ENCODE measurements around the gene CHRND.

Gene CHRND

DNA sequence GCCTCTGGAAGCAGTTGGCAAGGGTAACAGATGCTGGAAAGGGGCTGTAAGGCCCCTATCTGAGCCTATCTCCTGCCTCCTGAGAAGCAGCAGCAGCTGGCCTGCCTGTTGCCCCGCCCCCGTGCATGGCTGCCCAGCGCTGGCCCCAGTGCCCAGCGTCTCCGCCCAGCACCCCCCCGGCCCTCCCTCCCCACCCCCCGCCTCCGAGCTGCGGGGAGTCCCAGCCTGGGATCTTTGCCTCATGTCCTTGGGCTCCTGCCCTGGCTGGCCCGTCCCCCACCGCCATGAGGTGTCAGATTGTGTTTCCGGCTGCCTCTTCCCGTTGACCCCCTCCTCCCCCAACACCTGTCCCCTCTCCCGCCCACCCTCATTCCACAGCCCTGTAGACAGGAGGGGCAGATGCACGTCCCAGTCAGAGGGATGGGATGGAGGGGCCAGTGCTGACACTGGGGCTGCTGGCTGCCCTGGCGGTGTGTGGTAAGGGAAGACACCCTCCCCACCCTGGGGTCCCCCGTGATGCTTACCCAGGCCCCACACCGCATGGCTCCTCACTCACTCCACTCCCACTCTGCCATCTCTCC is at the start of gene CHRND:
Gene CHRND (plus strand): TSS at position 370 of the 581 bp plus-strand sequence. CDS start 56 bp downstream, at position 426.
- no peak for DNase-seq

DNA sequence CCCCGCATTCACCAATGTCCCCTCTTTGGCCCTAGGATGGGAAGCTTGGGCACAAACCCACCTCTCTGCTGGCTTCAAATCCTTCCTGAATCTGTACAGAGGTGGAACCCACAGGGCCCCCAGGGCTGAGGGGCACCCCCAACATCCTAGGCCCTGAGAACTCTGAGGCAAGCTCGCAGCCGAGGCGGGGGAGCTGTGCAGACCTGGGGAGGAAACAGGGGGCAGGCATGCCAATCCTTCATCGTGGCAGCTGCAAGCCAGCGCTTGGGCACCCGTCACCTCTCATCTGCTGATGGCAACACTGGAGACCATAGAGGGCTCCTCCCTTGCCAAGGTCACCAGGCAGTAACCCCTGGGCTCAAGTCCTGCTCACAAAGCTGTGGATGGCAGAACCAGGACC is 49.2 kb upstream of the CHRND start:
- no peak for DNase-seq

DNA sequence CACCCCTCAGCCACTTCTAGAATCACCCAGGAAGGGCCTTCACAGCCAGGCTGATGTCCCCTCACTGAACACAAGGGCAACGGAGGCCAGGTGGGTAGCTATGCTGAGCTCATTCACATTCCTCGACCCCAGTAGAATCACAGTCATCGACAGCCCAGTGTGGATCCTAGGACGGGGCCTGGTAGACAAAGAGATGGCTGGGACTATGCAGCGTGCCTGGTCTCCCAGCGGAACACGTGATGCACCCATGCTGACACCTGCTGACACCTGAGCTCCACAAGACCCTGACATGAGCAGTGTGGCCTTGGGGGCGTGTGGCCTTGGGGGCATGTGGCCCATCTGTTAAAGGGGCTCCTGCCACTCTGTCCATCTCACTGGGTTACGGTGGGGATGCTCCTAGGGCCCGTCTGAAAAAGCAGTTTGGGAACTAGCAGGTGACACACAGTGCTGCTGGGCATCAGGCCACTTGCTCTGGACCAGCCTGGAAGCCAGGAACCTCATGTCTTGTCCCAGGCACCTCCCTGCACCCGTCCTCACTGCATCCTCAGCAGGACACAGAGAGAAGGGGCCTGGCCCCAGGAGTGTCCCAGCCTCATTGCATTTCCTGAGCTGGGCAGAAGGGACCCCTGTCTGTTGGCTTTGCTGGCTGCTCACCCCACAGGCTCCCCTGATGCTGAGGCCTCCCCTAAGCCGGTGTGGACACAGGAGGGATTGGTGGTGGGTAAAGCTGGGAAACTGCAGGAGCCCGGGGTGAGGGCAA is 48.0 kb upstream of the CHRND start:
- DNase-seq = no peak

DNA sequence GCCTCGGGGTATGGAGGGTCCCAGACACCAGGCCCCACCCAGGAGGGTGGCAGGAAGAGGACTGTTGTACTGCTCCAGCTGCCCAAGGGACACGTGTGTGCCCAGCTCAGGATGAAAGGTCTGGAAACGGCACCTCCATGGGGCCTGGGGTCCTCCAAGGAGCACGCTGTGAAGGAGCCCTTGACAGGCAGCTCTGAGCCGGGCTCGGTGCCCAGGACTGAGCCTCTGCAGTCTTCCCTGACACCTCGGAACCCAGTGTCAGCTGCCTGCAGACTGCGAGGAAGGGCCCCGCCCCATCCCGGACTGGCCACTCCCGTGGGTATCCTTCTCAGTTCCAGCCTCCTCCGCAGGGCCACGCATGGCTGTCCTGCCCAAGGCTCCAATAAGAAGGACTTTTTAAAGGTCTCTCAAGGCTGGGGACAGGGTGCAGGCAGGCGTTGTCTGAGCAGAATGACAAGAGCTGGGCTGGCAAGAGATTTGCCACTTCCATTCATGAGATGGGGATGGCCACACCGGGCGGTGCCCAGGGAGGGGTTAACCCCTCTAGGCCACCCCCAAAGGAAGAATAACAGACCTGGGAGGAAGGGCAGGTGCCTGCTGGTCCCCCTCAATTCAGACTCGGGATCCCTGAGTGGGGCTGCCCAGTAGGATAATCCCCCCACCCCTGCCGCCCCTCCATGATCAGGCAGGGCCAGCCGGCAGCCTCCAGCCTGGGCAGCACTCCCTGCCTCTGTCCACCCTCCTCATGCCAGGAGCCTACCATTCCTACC is 47.2 kb upstream of the CHRND start:
- DNase-seq = no peak

DNA sequence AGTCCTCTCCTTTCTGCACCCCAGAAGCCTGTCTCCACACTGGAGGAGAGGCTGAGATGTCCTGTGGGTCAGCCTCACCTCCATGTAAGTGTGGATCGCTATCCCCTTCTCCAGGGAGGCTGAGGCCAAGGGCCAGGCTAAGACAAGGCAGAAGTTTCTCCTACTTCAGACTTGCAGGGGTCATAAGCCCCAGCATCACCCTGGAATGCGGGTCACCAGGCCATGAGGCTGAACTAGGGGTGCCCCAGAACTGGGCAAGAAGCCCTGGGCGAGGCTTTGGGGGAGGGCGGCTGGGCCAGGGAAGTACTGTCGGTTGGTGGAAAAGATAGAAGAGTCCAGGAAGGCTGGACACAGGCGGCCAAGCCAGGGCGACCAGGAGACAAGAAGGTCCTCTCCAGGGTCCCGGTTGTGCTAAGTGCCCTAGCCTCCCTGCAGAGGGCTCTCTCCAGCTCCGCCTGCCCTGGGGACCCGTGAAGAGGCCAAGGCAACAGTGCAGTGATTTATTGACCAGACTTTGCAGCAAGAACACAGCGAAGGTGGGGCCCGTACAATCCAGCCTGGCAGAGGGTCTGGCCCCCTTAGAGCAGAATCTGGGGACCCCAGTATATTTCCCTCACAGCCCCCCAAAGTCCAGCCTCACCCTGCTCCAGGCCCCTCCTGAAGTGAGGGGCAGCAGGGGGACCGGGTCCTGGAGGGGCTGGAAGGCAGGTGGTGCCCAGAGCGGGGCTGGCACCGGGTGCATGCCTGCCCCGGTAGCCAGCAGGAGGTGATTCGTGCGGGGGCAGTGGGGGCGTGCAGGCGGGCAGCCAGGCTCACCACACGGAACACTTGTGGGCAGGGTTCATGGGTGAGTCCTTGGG is 46.4 kb upstream of the CHRND start:
- DNase-seq = no peak

DNA sequence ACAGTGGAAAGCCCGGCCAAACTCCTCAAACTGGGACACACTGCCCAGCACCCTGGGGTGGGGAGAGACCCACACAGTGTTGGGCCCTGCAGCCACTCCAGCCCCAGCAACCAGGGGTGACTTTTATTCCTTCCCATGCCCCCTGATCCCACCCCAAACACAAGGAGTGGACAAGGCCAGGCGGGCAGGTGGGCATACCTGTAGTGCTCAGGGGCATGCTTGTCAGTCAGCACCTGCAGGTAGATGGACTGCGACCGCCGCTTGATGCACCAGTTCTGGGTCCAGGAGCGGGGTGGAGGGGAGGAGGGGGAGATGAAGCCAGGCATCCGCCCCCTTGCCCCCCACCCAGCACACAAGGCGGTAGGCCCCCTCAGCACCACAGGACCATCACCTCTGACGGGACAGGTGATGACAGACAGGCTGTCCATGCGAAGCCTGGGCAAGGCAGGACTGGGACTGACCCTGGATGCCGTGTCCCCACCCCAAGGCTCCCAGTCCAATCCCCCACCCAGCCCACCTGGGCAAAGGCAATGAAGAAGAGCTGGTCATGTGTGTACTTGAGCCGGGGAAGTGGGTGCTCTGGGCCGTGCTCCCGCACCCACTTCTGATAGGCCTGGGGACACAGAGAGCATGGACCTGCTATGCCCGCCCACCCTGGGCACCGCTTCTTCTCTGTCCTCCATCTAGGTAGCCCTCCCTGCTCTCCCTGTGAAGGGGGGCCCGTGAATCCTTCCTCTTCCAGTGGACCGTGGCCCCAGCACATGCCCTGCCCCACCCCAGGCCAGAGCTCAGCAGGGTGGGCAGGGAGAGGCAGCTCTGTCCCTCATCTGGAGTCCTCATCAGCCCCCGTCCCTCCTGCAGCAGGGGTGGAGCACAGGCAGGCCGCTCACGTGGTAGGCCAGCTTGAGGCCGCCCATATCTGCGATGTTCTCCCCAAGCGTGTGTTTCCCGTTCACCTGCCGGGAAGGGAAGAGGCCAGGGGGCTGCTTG is 45.5 kb upstream of the CHRND start:
- no peak for DNase-seq

DNA sequence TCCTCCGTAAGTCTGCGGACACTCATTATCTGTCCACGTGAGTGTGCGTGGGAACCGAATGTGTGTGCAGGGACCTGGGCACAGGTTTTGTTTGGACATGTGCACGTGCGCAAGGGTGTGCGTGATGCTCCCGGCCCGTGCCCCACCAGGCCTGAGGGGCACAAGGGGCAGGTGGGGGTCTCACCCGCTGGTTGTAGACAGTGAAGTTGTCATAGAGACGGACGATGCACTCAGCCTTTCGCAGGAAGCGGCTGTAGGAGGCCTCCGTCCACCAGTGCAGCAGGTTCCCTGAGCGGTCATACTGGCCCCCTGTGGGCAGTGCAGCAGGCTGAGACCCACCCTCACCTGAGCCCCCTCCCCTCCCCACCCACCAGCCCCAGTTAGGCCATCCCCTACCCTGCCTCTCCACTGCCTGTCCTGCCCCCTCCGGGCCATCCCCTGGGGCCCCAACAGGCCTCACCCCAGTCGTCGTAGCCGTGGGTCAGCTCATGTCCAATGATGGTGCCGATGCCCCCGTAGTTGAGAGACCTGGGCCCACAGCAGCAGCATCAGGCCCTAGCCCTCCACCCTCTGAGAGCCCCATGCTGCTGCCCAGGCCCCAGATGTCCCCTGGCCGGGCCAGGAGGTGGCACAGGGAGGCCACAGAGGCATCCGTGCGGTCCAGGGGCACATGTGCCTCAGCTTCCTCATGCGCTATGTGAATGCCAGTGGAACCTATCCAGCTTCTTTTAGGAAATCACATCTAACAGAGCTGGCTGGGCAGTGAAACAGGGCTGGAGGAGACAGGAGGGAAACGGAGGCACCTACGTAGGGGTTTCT is 44.4 kb upstream of the CHRND start:
- no peak for DNase-seq

DNA sequence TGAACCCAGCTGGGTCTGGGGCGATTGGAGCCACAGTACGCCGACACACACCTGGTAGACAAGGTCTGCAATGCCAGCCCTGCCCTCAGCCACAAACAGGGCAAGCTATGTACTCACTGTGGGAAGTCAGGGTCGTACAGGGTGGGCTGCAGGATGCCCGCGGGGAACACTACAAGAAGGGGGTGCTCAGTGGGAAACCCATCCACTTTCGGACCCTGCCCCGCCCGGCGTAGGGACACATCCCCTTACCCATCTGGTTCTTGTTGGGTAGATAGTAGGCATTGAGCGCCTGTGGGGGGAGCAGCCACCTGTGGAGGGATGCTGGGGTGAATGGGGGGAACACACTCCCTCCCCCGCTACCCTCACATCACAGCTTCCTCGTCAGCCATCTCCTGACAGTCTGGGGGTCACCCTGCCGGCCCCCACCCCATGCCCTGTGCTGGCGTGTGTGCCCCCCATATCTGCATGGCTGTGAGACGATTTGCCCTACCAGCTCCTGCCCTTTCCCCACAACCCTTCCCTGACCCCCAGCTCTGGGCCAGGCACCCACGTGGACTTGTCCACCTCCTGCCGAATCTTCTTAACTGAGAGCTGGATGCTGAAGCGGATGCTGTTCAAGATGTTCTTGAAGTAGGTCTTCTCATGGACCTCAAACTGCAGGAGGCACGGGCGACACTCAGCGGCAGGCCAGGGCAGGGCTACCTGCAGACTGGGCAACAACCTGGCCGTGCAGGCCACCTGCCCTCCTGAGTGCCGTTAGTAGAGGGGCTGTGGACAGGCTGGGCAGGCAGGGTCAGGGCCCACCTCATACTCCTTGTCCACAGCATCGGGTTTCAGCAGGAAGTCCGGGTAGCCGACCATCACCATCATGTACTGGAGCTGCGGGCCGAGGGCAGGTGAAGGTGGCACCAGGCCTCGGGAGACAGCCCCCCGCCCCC is 43.4 kb upstream of the CHRND start:
- DNase-seq = no peak

DNA sequence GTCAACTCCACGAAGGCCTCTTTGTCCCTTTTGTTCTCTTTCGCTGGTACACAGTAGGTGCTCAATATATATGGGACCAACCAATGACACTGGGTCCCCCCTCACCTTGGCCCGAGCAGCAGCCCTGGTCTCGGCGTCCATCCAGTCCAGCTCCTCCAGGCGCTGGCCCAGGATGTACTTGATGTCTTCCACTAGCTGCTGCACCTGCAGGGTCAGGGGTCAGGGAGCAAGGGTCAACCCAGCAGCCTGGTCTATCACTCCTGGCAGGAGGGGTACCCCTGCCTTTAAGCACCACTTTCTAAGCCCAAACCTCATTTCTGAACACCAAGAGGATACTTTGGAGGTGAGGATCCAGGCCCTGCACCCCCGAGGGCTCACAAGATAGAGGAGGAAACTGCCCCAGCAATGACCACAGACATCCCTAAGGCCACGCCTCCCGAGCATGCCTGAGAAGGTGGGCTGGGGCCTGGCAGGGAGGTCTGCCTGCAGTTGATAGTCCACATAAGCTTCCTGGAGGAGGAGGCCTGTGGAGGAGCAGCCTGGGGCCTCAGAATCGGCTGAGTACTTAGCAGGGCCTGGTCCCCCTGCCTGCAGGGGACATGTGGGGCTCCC is 42.5 kb upstream of the CHRND start:
- no peak for DNase-seq

DNA sequence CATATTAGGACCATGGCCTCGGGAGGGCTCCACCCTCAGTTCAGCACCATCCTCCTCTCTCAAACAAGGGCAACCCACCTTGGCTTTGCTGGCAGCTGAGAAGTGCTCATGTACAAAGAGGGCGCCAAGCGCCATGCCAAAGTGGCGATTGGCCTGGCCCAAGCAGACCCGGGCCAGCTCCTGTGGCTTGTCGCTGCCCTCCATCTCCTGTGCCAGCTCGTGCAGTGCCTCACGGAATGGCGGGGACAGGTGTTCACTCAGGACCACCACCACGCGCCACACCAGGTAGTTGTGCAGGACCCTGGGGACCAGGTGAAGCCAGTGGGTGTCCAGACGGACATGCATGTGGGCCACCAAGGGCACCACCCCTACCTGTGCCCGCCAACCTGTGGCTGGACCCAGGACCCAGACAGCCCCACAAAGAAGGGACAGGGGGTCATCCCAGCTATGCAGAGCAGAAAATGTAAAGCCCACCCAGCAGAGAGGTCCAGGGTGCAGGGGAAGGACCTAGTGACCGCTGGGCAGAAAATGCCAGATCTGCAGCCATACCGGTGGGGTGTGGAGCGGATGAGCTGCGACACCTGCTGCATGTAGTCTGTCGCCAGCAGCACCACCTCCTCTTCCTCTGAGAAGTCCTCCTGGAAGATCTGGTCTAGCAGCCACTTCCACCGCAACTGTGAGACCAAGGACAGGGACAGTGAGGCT is 41.9 kb upstream of the CHRND start:
- DNase-seq = no peak

DNA sequence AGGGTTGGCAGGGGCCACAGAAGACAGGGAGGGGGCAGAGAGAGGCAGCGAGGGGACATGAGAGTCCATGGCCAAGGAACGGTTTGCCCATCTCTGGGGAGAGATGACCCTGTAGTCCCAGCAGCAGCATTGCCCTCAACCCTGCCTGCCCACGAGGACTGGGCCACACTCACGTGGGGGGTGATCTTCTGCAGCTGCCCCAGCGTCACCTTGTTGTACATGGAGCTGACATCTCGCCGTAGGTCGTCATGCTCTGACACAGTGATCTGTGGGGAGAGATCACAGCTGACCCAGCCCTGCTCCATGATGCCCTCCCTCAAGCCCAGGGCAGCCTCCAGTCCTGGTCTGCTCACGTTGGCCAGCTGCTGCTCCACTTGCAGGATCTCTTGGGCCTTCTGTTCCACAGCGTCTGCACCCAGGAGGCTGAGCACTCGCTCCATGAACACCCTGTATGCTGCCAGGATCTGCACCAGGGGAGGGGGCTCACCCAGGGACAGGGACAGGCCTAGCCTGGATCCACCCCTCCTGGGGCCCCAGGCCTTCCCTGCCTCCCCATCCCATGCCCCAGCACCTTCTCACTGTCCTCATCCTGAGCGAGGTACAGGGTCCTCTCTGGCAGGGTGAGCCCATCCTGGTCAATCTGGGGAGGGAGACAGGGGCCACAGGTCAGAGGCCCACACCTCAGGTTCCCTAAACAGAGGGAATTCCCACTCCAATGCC is 41.2 kb upstream of the CHRND start:
- DNase-seq = no peak

DNA sequence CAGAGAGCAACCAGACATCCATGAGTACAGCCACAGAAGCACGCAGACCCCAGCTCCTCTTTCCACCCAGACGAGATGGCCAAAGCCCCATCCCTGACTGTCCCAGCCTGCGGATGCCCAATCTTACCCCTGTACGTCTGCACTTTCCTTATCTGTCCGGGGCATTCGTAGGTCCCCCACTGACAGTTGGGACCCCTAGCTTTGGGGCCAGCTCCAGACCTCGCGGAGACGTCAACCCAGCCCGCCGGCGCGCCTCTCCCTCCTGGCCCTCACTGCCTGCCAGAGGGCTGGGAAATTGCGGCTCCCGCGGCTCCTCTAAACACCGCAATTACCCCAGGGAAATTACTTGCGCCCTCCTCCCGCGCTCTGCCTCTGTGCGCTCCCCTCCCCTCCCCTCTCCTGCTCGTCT is 40.6 kb upstream of the CHRND start:
- DNase-seq = no peak

DNA sequence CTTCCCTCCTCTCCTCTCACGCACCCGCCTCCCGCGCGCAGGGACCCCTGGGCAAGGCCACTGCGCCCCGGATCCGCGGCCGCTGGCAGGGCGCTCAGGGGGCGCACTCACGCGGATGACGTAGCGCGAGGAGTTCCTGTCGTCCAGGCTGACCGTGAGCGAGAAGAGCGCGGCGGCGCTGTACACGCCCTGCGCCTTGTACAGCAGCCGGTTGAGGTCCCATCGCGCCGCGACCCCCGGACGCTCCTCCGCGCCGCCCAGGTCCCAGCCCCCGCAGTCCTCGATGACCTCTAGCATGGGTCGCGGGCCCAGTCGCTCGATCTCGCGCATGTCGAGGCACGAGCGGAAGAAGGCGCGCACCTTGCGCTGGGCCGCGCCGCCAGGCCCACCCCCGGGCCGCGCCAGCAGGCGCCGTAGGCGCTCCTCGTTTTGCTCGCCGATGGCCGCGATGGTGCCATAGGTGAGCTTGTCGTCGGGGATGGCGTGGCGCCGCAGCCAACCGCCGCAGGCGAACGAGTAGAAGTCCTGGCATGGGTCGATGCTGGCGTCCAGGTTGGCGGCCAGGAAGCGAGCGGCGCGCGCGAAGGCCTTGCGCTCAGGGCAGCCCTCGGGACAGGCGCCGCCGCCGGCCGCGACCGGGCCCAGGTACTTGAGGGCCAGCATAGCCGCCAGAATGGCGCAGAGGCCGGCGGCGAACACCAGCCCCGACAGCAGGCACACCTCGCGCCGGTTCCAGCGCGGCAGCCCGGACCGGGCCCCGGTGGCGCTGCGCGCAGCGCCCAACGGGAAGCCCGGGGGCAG is 40.0 kb upstream of the CHRND start:
- no peak for DNase-seq

DNA sequence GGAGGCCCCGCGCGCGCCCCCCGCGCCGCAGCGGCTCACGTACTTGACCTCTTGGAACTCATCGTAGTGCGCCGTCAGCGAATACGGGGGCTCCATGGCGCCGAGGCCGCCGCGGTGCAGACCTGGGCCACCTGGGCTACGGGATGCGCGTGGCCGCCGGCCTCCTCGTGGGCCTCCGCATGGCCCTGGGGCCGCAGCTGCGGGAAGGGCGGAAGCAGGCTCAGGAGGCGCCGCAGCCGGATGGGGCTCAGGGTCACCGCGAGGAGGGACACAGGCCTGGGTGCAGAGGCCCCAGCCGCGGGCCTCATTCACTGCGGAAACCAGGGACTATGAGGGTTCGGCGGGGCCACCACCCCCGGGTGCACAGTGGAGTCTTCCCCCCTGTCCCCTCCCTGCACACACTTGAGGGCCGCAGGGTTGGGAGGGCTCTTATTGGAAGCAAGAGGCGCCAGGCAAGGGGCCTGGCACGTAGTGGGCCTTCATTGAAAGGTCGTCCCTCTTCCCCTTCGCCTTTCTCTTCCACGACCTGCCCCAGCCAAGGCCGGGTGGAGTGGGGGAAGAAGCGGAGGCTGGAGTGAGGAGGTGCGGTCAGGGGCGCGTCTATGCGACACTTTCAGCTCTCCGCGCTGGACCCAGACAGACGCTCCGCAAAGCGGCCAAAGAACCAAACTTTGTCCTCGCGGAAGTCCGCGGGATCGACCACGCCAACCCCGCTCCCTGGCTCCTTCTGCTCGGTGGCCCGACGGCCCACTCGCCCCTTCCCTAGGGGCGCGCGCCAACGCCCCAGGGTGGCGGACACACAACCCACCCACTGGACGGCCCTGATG is 39.2 kb upstream of the CHRND start:
- no peak for DNase-seq

DNA sequence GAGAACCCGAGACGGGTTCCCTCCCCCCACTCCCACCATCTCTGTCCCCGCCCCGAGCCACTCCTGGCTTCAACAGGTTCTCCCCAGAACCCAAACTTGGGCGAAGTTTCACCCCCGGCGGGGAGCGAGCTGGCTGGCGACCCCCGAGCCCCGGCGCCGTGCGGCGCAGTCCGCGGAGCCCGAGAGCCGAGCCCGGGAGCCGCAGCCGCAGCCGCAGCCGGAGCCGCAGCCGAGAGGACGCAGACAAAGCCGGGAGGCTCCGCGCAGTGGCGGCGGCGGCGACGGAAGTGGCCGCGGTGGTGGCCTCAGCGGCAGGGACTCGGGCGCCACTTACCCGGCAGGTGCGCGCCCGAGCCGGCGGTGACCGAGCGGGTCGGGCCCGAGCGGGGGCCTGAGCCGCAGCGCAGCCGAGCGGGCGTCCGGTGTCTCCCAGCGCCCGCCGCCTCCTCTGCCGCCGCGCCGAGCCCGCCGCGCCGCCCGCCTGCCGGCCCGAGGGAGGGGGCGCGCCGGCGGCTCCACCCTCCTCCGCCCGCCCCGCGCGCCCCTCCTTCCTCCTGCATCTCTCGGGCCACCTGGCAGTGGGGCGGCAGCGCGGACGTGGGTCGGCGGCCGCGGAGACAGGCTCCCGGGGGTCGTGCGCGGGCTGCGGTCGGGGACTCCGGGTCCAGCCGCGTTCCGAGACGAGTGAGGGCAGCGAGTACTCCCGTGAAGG is 38.4 kb upstream of the CHRND start, which contains the start of gene ECEL1:
Gene ECEL1 (minus strand): TSS at position 450 of the 712 bp plus-strand sequence. CDS start 1,181 bp downstream, outside the sequence.
- DNase-seq = no peak

Data from activated T-cell treated with anti-CD3 and anti-CD28 coated beads for 4 hours (primary cell).